Measurements from ENCODE around the gene TMEM255B.
"Not testable (repeated sequence)": the region's sequence is repeated elsewhere in the genome, so short reads cannot be mapped to it uniquely, and the experiment has no call there.

TMEM255B gene

DNA sequence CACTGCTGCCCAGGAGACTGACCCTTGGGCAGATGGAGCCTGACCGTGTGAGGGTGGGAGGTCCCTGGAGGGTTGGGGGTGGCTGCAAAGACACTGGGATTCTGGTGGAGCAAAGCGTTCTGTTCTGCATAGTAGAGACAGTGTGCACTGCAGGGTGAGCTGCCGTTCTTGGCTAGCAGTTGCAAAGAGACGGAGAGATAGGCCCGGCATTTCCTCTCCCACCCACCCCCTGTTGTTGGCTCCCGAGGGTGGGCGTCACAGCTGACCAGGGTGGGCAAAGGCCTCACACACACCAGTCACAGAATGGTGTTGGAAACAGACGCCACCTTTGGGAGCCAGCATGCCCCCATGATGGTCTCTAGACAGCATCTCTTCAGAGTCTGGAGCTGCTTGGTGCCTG lies 11.4 kb downstream of the TMEM255B start:
- DNase-seq, result no peak

DNA sequence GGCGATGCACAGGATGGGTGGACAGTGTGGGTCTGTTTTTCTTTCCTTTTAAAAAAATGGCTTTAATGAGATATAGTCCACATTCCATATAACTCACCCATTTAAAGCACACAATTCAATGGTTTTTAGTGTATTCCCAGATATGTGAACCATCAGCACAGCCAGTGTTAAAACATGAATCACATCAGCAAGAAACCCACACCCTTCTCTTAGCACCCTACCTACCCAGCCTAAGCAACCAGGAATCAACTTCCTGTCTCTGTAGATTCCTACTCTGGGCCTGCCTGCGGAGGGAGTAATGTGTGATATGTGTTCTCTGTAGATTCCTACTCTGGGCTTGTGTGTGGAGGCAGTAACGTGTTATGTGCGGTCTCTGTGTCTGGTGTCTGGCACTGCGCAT lies 11.9 kb downstream of the TMEM255B start:
- DNase-seq, result no peak

DNA sequence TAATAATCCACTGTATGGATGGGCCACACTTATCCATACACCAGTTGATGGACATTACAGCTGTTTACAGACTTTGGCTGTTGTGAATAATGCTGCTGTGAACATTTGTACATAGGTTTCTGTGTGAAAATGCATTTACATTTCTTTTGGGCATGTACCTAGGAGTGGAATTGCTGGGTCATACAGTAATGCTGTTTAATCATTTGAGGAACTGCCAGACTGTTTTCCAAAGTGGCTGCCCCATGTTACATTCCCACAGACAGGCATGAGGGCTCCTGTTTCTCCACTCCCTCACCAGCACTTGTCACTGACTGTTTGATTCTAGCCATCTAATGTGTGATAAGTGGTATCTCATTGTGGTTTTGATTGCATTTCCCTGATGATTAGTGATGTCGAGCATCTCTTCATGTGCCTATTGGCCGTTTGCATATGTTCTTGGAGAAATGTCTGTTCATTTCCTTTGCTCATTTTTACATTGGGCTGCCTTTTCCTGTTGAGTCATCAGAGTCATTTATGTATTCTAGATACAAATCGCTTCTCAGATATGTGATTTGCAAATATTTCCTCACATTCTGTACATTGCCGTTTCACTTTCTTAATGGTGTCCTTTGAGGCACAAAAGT lies 12.8 kb downstream of the TMEM255B start:
- no peak for DNase-seq

DNA sequence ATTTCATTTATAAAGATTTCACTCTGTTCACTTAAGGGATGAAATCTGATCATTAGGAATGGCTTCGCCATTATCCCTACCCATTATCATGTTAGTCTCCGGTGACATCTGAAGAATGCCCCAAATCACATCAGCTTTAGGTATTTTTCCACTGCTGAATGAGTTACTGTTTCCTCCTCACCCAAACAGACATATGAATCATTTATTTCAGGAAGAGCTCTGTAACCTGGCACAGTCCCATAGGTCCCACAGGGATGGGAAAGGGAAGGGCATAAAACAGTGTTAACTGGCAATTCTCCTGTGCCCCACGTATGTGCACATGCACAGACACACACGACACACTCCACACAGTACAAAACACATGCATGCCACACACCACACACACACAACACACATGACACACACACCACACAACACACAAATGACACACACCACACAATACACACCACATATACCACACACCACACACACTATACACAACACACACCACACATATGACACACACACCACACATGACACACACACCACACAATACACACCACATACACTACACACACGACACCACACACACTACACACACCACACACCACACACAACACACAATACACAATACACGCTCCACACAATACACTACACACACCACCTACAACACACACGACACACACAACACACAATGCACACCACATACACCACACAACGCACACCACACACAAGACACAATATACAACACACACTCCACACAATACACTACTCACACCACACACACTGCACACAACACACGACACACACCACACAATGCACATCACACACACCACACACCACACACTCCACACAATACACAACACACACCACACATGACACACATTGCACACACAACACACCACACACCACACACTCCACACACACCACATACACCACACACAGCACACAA lies 15.4 kb downstream of the TMEM255B start:
- DNase-seq, result no peak

DNA sequence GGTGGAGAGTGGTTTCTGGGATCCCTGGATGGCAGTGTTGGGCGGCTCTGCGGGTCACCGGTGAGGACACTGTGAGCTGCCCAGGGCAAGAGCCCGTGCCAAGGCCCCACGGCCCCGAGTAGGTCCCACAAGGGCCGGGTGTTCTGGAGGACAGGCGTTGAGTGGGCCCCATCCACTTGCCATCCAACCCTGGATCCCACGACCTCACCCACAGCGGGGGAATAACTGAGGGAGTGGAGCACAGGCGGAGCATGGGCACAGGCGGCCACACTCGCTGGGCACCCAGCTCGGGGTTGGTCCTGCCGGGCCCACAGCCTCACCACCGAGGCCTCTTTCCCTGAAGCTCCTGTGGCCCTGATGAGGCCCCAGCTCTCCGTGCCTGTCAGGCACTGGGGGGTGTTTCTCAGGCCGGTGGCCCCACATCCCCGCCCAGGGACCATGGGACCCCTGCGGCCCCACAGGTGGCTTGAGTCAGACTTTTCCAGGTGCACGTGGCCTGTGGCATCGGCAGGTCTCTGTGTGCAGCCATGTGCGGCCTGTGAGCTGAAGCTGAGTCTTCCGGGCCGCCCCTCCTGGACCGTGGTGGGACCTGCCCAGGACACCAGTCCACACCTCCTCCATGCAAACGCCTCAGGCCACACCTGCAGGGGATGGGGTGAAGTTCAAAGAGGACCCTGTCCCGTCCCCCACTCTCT lies 16.6 kb downstream of the TMEM255B start:
- no peak for DNase-seq

DNA sequence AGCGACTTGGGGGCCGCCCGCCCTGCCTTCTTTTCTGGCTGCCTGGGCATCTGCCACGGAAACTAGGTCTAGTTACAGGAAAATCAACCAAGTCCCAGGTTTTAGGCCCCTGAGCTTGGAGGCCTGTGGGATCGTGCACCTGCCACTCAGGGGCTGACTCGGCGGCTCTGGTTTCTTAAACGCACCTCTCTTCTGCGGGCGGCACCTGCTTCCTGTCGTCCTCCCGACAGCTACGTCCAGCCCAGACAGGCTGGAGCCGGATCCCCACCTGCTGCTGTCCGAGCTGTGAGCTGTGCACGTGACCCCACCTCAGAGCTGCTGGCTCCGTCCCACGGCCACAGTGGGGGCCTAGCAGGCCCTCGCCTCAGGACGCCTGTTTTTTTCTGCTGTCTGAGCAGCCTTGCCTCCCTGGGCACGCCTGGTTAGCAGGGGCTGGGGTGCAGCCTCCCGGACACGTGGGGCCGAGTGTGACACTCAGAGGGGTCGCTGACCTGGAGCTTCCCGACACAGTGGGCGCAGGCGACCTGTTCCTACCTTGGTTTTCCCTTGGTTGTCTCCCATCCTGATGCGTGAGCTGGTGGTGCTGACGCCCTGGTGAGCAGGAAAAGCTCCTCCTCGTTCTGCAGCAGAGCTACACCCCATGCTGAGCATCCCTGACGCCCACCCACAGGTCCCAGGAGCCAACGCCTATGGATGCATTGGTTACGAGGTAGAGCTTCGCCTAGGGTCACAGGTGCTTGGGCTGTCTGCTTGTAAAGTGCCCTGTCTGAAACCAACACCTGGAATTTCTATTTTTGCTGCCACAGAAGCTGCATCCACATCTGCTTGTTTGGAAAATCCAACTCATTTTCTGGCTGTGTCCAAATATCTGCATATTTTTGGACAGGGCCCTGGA lies 17.5 kb downstream of the TMEM255B start:
- no peak for DNase-seq

DNA sequence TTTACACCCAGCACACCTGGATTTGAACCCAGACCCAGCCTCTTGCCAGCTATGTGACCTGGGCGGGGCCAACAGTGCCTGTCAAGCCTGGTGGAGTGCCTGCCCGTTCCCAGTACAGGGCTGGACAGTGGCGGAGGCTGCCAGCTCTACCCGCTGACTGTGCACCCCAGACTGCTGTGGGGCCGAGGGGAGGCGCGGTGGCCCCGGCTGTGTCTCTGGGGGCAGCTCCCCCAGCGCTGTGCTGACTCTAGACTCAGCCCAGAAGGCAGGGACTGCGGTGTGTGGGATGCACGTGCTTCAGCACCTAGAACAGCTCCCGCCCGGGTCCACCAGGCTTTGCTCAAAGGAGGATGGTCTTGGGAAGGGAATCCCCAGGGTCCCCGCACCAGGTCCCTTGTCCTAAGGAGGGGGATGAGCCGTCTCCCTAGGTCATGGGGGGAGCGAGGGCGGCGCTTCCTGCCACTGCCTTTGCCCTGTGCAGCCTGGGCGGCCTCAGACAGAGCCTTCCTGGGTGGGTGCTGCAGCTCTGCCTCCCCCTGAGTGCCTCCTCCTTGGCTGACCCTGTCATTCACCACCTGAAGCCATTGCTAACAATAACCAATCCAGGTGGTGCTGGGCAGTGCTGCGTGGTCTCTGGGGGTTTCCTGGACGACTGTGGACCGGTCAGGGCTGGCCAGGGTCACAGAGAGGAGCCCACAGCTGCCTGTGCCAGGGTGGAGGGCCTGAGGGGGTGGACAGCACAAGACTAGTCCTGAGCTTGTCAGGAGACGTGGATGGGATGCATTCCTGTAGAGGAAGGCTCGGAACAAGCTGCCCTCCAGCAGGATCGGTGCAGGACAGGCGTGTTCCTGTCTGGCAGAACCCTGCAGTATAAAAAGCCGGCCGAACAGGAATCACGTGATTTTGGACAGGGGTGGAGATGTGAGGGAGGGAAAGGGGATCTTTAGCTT lies 18.6 kb downstream of the TMEM255B start:
- peak; percentile 40 for DNase-seq

DNA sequence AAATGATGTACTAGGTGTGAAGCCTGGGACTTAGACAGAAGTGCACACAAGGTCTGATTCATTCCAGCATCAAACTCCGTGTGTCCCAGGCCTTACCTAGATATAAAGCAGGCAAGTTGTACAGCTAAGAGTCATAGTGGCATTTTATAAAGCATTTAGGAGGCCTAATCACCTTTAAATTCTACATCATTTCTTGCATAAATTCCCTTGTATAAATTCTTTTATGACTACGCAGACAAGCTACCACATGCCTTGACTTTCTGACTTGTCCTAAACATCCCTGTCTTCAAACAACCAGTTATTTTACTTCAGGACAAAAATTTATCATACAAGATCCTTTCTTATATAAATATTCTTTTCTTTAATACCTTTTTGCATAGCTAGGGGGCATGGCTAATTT lies 22.5 kb downstream of the TMEM255B start:
- DNase-seq, result no peak

DNA sequence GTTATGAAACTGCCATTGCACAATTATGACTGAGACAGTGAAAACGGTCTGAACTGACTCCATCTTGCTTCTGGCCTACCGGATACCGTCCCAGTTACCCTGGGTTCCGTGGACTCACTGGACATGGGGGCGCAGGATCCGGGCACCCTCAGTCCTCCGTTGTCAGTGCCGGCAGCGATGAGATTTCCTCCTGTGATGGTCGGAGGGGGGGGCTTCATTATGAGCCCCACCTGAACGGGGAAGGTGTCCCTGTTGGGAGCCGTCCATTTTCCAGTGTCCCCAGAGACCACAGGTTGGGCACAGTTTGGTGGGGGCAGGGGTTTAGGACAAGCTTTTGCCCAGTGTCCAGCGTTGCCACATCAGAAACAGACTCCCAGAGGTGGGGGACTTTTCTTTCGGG lies 23.4 kb downstream of the TMEM255B start:
- DNase-seq, result no peak

DNA sequence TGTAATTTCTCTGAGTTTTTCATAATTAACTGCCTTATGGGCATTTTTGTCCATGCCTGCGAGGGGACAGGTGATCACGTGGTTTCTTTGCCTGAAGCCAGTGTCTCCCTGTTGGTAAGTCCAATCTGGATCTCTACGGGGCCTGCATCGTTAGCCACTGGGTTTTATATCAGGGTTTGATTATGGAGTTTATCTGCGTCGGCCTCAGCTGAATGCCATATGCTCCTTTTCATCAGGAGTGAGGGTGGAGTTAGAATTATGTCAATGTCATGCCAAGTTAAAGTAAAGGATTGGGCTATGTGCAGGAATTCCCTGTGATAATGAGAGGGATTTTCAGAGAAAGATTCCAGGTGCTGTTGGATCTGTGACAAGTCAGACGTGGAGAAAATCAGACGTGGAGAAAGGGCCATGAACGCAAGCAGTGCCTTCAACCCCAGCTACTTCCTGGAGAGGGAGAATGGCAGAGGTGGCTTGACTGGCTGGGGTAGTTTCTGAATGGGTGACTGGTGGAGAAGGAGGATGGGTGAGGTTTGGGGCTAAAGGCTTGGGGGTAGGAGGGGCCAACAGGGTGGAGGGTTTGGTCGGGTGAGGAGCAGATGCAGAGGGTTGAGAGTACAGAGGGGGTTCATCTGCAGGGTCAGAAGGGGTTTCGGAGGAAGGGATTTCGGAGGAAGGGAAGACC lies 24.3 kb downstream of the TMEM255B start:
- no peak for DNase-seq

DNA sequence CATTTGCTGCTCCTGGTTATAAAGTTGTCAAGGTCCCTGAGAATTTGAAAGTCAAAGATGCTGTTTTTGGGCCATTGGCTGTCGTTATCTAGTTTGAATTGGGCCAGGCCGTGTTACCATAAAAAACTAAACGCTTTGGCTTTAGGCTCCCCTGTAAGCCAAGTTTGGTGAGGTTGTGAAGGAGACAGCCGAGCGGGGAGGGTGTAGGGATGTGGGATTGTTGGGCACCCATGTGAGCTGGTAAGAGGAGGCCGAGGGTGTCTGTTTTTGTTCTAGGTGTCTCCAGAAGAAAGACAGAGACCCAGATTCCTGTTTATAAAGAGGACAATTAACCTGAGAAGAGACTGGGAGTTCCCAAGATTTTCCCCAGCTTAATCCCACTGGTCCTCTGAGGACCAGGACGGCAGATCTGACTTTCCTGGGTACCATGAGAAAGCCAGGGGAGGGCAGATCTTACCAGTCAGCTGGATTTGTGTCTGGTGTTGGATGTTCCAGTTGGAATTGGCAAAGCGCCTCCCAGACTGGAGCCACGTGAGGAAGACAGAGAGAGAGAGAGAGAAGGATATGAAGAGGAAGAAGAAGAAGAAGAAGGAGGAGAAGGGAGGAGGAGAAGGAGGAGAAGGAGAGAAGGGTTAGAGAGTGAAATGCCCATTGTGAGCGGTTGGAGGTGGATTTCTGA lies 25.1 kb downstream of the TMEM255B start:
- no peak for DNase-seq

DNA sequence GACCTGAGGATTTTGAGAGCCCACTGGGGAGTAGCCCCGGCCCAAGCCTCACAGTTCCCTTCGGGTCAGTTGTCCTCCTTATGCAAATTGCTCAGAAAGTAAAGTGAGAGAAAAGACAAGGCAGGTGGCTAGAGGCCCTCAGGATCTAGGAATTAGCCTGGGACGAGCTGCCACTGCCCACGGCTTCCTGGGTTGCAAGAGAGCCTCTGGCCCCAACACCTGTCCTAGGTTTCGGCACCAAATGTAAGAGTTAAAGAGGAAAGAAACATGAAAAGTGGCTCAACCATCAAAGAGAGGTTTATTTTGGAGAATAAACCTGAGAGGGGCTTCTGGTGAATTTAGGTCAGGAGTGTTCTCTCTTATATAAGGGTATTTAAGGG lies 25.6 kb downstream of the TMEM255B start:
- no peak for DNase-seq

DNA sequence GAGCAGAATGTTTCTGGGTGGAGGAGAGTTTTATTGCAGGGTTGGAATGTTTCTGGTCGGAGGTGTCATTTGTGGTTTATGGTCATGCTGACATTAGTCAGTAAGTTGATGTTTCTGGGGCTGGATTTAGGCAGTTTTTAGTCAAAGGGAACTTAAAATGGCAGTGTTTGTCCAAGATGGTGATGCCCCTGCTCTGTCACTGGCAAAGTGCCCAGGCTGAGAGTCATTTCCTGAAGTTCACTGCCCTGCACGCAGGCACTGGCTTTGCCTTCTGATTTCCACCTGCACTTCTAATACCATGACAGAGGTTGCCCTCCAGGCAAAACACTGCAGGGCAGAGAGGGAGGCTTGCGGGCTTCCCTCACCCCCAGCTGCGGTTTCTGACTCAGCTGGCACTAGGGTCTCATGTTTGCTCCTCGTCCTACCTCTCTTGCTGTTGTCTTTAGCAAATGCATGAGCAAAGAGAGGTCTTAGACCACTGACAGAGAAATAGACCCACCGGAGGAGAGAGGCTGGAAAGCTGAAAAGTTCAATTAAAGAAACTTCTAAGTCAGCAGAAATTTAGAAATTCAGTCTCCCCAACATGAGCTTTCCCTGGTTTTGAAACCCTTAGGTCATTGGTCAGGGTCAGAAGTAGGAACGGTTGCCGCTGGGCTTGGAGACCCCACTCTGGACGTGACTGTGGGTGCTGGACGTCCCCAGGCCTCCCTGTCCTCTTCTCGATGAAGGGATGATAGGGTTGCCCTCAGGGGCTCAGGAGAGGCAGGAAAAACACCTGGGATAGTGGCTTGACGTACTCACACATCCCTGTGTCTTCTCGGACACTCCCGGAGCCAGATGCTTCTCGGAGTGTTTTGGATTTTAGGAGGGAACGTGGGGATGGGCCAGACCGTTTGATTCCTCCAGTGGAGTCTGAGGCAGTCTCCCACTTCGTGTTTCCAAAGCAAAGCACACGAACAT lies 26.3 kb downstream of the TMEM255B start:
- DNase-seq, result no peak

DNA sequence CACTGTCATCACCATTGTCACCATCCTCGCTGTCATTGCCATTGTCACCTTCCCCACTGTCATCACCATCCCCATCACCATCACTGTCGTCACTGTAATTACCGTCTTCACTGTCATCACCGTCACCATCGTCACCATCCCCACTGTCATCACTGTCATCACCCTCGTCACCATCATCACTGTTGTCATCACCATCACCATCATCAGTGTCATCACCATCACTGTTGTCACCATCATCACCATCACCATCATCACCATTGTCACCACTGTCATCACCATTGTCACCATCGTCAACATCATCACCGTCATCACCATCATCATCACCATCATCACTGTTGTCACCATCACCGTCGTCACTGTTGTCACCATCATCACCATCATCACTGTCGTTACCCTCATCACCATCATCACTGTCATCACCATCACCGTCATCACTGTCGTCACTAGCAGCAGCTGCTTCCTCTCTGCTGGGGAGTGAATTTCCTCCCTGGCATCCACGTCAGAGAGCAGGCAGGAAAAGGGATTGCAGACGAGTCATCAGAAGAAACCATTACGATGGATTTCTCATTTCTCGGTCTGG lies 27.3 kb downstream of the TMEM255B start:
- no peak for DNase-seq

DNA sequence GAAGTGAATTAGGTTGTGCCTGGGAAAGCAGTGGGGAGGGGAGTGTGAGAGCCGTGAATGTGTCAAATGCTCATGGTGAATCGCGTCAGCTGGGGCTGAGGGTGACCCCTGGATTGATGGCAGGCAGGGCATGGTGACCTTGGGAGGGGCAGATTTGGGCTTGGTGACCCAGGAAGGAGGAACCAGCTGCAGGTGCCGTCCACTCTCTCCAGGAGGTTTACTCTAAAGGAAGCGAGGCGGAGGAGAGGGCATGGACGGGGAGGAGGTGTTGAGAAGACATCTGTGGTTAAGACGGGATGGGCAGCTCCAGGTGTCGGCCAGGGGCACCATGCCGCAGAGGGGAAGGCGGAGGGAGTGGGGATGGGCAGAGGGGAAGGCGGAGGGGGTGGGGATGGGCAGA lies 28.7 kb downstream of the TMEM255B start:
- DNase-seq, result no peak

DNA sequence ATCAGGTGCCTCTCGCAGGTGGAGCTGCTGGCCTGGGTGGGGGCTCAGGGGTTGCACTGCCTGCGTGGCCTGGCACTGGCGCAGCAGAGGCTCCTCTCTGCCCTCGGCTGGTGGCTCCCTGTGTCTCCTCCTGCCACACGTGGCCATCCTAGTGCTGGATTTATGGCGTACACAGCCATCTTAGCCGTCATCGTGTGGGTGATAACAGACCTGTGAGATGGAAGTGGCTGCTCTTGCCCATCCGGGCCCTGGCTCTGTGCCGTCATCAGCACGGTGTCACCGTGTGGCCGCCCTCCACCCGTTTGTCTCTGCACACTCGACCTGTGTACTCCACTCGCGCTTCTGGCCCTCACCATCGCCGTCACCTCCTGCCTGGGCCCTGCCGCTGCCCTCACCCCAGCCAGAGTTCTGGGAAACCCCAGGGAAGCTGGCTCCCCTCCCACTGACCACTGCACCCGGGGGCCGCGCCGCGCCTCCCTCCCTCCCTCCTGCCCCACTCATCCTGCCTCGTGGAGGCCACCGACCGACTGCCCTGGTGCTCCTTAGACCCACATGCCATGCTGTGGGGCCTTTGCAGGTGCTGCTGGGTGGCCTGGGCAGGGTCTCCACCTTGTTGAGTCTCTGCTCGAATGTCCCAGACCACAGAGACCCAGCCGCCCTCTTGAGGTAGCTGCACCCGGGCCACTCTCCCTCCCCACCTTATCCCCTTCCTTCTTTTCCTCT lies 29.5 kb downstream of the TMEM255B start:
- DNase-seq, result no peak

DNA sequence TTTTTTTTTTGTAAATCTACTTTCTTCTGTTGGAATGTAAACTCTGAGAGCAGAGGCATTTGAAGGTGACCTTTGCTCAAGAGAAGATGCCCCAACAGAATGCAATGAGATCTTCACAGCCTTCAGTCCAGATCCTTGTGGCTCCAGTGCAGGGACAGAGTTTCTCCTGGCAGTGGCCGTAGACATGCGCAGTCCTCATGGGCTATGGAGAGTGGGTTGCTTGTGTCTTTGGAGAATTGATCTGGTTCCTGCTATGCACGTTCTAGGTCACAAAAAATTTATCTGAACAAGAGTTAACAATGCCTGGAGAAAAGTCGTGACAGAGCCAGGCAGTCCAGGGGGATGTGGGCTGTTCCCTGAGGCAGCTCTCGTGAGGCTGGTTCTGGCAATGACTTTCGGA lies 30.1 kb downstream of the TMEM255B start:
- no peak for DNase-seq

DNA sequence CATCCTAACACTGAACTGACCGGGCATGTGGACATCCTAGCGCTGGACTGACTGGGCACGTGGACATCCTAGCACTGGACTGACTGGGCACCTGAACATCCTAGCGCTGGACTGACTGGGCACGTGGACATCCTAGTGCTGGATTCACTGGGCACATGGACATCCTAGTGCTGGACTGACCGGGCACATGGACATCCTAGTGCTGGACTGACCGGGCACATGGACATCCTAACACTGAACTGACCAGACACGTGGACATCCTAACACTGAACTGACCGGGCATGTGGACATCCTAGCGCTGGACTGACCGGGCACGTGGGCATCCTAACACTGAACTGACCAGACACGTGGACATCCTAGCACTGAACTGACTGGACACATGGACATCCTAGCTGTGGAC lies 30.9 kb downstream of the TMEM255B start:
- not testable (repeated sequence) for DNase-seq
